ENCODE measurements around the gene CYP4F22. TPM values are rescaled to one million over a fixed set of nuclear protein-coding genes. Genes with fewer than 3 reads are reported as not detected.

Gene CYP4F22
- total and polyA plus RNA-seq, 9 of the 15 experiments (the other 6 are each of a cell fraction or from before 2014, with no cell fraction given), result not detected

- ATAC-seq, result peak; percentile 27; the same call in 1 of the 3 replicates
- ChIA-PET POLR2A (interaction anchor here (0.6 to 0.9 kb wide), 3 partner anchors 14 to 306 kb away, joined by 3 to 4 read pairs (median 3); no protein-coding TSS in a partner anchor), CTCF (ENCODE audit: low intra/inter-chr PET ratio) (interaction anchor here (0.6 kb wide), 1 partner anchor 27 kb away, joined by 3 read pairs; no protein-coding TSS in a partner anchor)
- no peak overlapping the region for H3K4me2 ChIP-seq (ENCODE audit: insufficient read depth, low read length)
- intact Hi-C loops (cut with micrococcal nuclease) (no loop called here), in situ Hi-C loops (cut with MboI) (no loop called here)
- no peaks in the 10 kb centered on the region for H3K36me3 ChIP-seq (ENCODE audit: control insufficient read depth, insufficient read depth, low read length)
- under 1% methylated on average over 11 of the region's 14 CpGs for WGBS (ENCODE audit: insufficient coverage, low coverage, missing lambda C conversion rate)
- FAIRE-seq, result peak; percentile 57
- H3K79me2 ChIP-seq (ENCODE audit: control insufficient read depth, insufficient read depth, low read length), result no peaks in the 10 kb centered on the region
- no peak overlapping the region for H3K4me3 ChIP-seq
- no peak overlapping the region for H3K9ac ChIP-seq (ENCODE audit: insufficient read depth in 1 of 2, low read depth in 2 of 2, low read length in 2 of 2)
- no peak overlapping the region for H2AFZ ChIP-seq (ENCODE audit: low read depth, low read length)
- BruUV-seq (replicated peaks), result no TSS peak
- H3K9me1 ChIP-seq (ENCODE audit: control insufficient read depth, insufficient read depth, low read length), result no peaks in the 10 kb centered on the region
- DNase-seq (ENCODE audit: extremely low read depth in 1 of 4, low spot score in 3 of 4), result peak in 3 of 4 experiments; percentile 21 to 30 (median 22)
- 0 out of 2 replicates have a peak, but pooled peaks cover 8% of the 10 kb centered on the region for H4K20me1 ChIP-seq (replicated peaks; ENCODE audit: control insufficient read depth, insufficient read depth, low read length)
- H3K27me3 ChIP-seq (ENCODE audit: control insufficient read depth in 2 of 2, insufficient read depth in 2 of 2, low read length in 2 of 2), result peaks cover 5 to 53% of the 10 kb centered on the region in 2 experiments; a peak in 3 of 5 replicates
- H3K9me3 ChIP-seq (replicated peaks; ENCODE audit: control insufficient read depth, insufficient read depth, low read depth, low read length), result no peaks in the 10 kb centered on the region
- peaks cover 0 to 15% of the 10 kb centered on the region in 2 experiments; a peak in 3 of 5 replicates for H3K4me1 ChIP-seq (replicated peaks in 1 of 2; ENCODE audit: control insufficient read depth in 2 of 2, insufficient read depth in 2 of 2, low read length in 2 of 2)
- no peak overlapping the region for H3K27ac ChIP-seq (ENCODE audit: extremely low read depth, low read depth, low read length)
- TF ChIP-seq BCOR (IDR thresholded peaks at IDR 0.05), result 0 out of 2 replicates have a peak, but pooled peaks have one; percentile 54
- peak; percentile 55 for TF ChIP-seq RBM25 (IDR thresholded peaks at IDR 0.05; ENCODE audit: low read depth, low read length, severe bottlenecking)
- TF ChIP-seq TAF7 (tag; IDR thresholded peaks at IDR 0.05), result no peak
- peak; percentile 58 for TF ChIP-seq EGR1 (conservative IDR thresholded peaks at IDR 0.05)
- TF ChIP-seq PCBP2 (IDR thresholded peaks at IDR 0.05; ENCODE audit: low read depth, low read length, poor library complexity, severe bottlenecking), result no peak
- TF ChIP-seq, protein P1, sequence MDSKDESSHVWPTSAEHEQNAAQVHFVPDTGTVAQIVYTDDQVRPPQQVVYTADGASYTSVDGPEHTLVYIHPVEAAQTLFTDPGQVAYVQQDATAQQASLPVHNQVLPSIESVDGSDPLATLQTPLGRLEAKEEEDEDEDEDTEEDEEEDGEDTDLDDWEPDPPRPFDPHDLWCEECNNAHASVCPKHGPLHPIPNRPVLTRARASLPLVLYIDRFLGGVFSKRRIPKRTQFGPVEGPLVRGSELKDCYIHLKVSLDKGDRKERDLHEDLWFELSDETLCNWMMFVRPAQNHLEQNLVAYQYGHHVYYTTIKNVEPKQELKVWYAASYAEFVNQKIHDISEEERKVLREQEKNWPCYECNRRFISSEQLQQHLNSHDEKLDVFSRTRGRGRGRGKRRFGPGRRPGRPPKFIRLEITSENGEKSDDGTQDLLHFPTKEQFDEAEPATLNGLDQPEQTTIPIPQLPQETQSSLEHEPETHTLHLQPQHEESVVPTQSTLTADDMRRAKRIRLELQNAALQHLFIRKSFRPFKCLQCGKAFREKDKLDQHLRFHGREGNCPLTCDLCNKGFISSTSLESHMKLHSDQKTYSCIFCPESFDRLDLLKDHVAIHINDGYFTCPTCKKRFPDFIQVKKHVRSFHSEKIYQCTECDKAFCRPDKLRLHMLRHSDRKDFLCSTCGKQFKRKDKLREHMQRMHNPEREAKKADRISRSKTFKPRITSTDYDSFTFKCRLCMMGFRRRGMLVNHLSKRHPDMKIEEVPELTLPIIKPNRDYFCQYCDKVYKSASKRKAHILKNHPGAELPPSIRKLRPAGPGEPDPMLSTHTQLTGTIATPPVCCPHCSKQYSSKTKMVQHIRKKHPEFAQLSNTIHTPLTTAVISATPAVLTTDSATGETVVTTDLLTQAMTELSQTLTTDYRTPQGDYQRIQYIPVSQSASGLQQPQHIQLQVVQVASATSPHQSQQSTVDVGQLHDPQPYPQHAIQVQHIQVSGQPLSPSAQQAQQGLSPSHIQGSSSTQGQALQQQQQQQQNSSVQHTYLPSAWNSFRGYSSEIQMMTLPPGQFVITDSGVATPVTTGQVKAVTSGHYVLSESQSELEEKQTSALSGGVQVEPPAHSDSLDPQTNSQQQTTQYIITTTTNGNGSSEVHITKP (IDR thresholded peaks at IDR 0.05; ENCODE audit: partially characterized antibody), result peak; percentile 63
- TF ChIP-seq ZNF780A (CRISPR knock-in tag; IDR thresholded peaks at IDR 0.05), result no peak
- TF ChIP-seq ZFP36 (IDR thresholded peaks at IDR 0.05; ENCODE audit: low read depth, low read length, partially characterized antibody), result peak; percentile 81
- TF ChIP-seq NCOA6 (IDR thresholded peaks at IDR 0.05), result no peak
- no peak for TF ChIP-seq RBM14 (IDR thresholded peaks at IDR 0.05; ENCODE audit: borderline replicate concordance, insufficient read depth, low read depth, low read length)
- no peak for TF ChIP-seq RERE (CRISPR knock-in tag; IDR thresholded peaks at IDR 0.05; ENCODE audit: borderline replicate concordance)
Observed at GRCh38 chr19:15507068-15508034, 974 bp upstream of the CYP4F22 start.

All from K562 (cell line).